Mesothelial cell of epicardium (in vitro differentiated cells): ENCODE results near the gene ALX4. TPM values are rescaled to one million over a fixed set of nuclear protein-coding genes. Genes with fewer than 3 reads are reported as not detected.

ENCODE experiments used
- DNase-seq, 2 experiments: peaks; one replicate each; pipeline ENCODE4 v3.0.0; 2021; ENCODE audit warnings: low spot score in 2 of 2; ENCODE audit not compliant: unreplicated experiment in 2 of 2
- H3K27ac Mint-ChIP-seq: 2 replicates; pipeline ENCODE4 v1.8.0; 2021; ENCODE audit warnings: mixed read lengths
- H3K27me3 Mint-ChIP-seq: 2 replicates; pipeline ENCODE4 v1.8.0; 2021; ENCODE audit warnings: low read depth, mixed read lengths
- H3K36me3 Mint-ChIP-seq: 2 replicates; pipeline ENCODE4 v1.8.0; 2021; ENCODE audit warnings: mixed read lengths
- H3K4me1 Mint-ChIP-seq: 2 replicates; pipeline ENCODE4 v1.8.0; 2021; ENCODE audit warnings: mixed read lengths
- H3K4me3 Mint-ChIP-seq: 2 replicates; pipeline ENCODE4 v1.8.0; 2021; ENCODE audit warnings: mild to moderate bottlenecking, moderate library complexity, mixed read lengths
- H3K9me3 Mint-ChIP-seq: 2 replicates; pipeline ENCODE4 v1.8.0; 2021; ENCODE audit warnings: mixed read lengths
- CTCF ChIP-seq: fragments of 200-600 bp; sonication (generic); IDR thresholded peaks from one replicate; pipeline ENCODE4 v1.5.0; 2021; ENCODE audit warnings: antibody characterized with exemption; ENCODE audit not compliant: unreplicated experiment
- total RNA-seq: library from RNA; stranded (reverse); gene quantifications from 3 replicates; pipeline ENCODE4 v1.2.1, GENCODE V29; 2021

ALX4 gene
- total RNA-seq, 1 donor from 2014 or later: 5.5 TPM

- H3K27ac Mint-ChIP-seq: no peak overlapping the region
- no peak for DNase-seq
- peaks cover 29% of the 10 kb centered on the region for H3K36me3 Mint-ChIP-seq
- H3K4me1 Mint-ChIP-seq: peaks cover 13% of the 10 kb centered on the region
- H3K27me3 Mint-ChIP-seq: no peaks in the 10 kb centered on the region
- H3K9me3 Mint-ChIP-seq: peaks cover 24% of the 10 kb centered on the region
- no peak overlapping the region for H3K4me3 Mint-ChIP-seq
- TF ChIP-seq CTCF: no peak
These were observed 96.8 kb downstream of the ALX4 start for GRCh38 chr11:44213148-44213547.

- Mint-ChIP-seq H3K9me3 (peaks cover 24% of the 10 kb centered on the region), H3K36me3 (peaks cover 31% of the 10 kb centered on the region), H3K27ac (no peak overlapping the region), H3K4me1 (peaks cover 10% of the 10 kb centered on the region), H3K27me3 (no peaks in the 10 kb centered on the region), H3K4me3 (no peak overlapping the region)
- no peak for TF ChIP-seq CTCF
- no peak for DNase-seq
These were observed 97.8 kb downstream of the ALX4 start for GRCh38 chr11:44212128-44212527.

Other genes starting within 250 kb of the ALX4 start
- gene ACCS, start 243.9 kb downstream of the ALX4 start, total RNA-seq: 54.2 to 60.1 TPM (median 58.3 TPM) in 3 replicates
- gene EXT2, start 214.5 kb downstream of the ALX4 start, total RNA-seq: 74.9 to 77.7 TPM (median 75.0 TPM) in 3 replicates